DND-41 (cell line): ENCODE measurements around the gene GALP.

ENCODE experiments used
- ATAC-seq: fragments of 200-7000 bp; cut with Tn5 transposase; 3 replicates; pipeline ENCODE4 v1.9.1; 2021; ENCODE audit warnings: low read depth; ENCODE audit not compliant: insufficient read depth
- DNase-seq: peaks from one replicate; pipeline ENCODE4 v3.0.0-alpha.2; 2020
- H2AFZ ChIP-seq: 2 replicates; pipeline ENCODE4 v1.6.0; 2012; ENCODE audit warnings: low read depth, low read length
- H3K27ac ChIP-seq: 2 replicates; pipeline ENCODE4 v1.5.1; 2012; ENCODE audit warnings: low read length, inconsistent platforms
- H3K27me3 ChIP-seq: fragments of 200-600 bp; sonication (generic); 2 replicates; pipeline ENCODE4 v1.6.0; 2012; ENCODE audit warnings: low read length, mild to moderate bottlenecking, inconsistent platforms; ENCODE audit not compliant: insufficient read depth, poor library complexity
- H3K36me3 ChIP-seq: 2 replicates; pipeline ENCODE4 v1.5.1; 2012; ENCODE audit warnings: low read length, inconsistent platforms; ENCODE audit not compliant: insufficient read depth
- H3K4me1 ChIP-seq: 2 replicates; pipeline ENCODE4 v1.5.1; 2012; ENCODE audit warnings: mild to moderate bottlenecking, low read length; ENCODE audit not compliant: insufficient read depth
- H3K4me2 ChIP-seq: 2 replicates; pipeline ENCODE4 v1.6.0; 2012; ENCODE audit warnings: mild to moderate bottlenecking, moderate library complexity, low read length, inconsistent platforms; ENCODE audit not compliant: insufficient read depth
- H3K4me3 ChIP-seq, 2 experiments: fragments of 200-600 bp in 1 of 2; shearing (Covaris generic) in 1 of 2; 2 replicates each; pipeline ENCODE4 v1.5.1; 2012 to 2016; ENCODE audit warnings: inconsistent platforms in 2 of 2, low read length in 2 of 2, mild to moderate bottlenecking in 2 of 2, low read depth in 1 of 2, moderate library complexity in 1 of 2
- H3K79me2 ChIP-seq: 2 replicates; pipeline ENCODE4 v1.6.0; 2012; ENCODE audit warnings: low read length, inconsistent platforms; ENCODE audit not compliant: insufficient read depth
- H3K9ac ChIP-seq: 2 replicates; pipeline ENCODE4 v1.6.0; 2012; ENCODE audit warnings: low read depth, mild to moderate bottlenecking, inconsistent platforms, low read length, moderate library complexity
- H3K9me3 ChIP-seq: 2 replicates; pipeline ENCODE4 v1.5.1; 2012; ENCODE audit warnings: low read length, moderate library complexity, mild to moderate bottlenecking, inconsistent platforms; ENCODE audit not compliant: insufficient read depth, severe bottlenecking
- H4K20me1 ChIP-seq: 2 replicates; pipeline ENCODE4 v1.6.0; 2012; ENCODE audit warnings: low read length; ENCODE audit not compliant: insufficient read depth
- EZH2 ChIP-seq: IDR thresholded peaks from 3 replicates; pipeline ENCODE4 v1.6.1; 2012; ENCODE audit warnings: borderline replicate concordance, low read depth, mild to moderate bottlenecking, moderate library complexity, low read length, inconsistent platforms; ENCODE audit not compliant: severe bottlenecking
- TF ChIP-seq, protein P1 (sequence below): IDR thresholded peaks from 2 replicates; pipeline ENCODE4 v1.5.1; 2012; ENCODE audit warnings: borderline replicate concordance, low read length, moderate library complexity, mild to moderate bottlenecking; ENCODE audit not compliant: poor library complexity, severe bottlenecking; ENCODE audit errors: extremely low read depth

GALP gene

DNA sequence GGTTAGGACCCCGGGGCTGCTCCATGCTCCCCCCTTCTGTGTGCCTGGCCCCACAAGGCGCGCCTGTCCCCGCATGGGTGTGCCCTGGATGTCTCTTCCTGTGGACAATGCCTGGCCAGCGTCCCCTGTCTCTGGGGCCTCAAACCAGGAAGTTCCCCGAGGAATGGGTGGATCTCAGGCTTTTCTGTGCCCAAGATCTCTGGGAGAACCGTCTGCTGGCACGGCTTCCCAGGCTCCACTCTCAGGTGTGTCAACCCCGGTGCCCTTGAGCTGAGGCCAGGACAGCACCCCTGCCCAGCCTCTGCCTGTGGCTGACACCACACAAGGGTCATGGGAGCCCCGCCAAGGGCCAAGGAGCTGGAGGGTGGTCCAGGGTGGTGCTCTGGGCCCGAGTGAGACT lies 19.0 kb upstream of the GALP start:
- H4K20me1 ChIP-seq, result peaks cover 23% of the 10 kb centered on the region
- H3K4me1 ChIP-seq, result peaks cover 9% of the 10 kb centered on the region
- no peaks in the 10 kb centered on the region for H3K9me3 ChIP-seq
- ATAC-seq, result no peak
- DNase-seq, result no peak
- H3K9ac ChIP-seq, result no peak overlapping the region
- no peak overlapping the region for H2AFZ ChIP-seq
- H3K4me3 ChIP-seq, result no peak overlapping the region
- H3K4me2 ChIP-seq, result no peak overlapping the region
- TF ChIP-seq EZH2, result no peak
- TF ChIP-seq, protein P1, sequence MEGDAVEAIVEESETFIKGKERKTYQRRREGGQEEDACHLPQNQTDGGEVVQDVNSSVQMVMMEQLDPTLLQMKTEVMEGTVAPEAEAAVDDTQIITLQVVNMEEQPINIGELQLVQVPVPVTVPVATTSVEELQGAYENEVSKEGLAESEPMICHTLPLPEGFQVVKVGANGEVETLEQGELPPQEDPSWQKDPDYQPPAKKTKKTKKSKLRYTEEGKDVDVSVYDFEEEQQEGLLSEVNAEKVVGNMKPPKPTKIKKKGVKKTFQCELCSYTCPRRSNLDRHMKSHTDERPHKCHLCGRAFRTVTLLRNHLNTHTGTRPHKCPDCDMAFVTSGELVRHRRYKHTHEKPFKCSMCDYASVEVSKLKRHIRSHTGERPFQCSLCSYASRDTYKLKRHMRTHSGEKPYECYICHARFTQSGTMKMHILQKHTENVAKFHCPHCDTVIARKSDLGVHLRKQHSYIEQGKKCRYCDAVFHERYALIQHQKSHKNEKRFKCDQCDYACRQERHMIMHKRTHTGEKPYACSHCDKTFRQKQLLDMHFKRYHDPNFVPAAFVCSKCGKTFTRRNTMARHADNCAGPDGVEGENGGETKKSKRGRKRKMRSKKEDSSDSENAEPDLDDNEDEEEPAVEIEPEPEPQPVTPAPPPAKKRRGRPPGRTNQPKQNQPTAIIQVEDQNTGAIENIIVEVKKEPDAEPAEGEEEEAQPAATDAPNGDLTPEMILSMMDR, result no peak
- peaks cover 78% of the 10 kb centered on the region for H3K36me3 ChIP-seq
- no peak overlapping the region for H3K27ac ChIP-seq
- no peaks in the 10 kb centered on the region for H3K27me3 ChIP-seq
- H3K79me2 ChIP-seq, result peaks cover 12% of the 10 kb centered on the region; the same call in 1 of the 2 replicates

DNA sequence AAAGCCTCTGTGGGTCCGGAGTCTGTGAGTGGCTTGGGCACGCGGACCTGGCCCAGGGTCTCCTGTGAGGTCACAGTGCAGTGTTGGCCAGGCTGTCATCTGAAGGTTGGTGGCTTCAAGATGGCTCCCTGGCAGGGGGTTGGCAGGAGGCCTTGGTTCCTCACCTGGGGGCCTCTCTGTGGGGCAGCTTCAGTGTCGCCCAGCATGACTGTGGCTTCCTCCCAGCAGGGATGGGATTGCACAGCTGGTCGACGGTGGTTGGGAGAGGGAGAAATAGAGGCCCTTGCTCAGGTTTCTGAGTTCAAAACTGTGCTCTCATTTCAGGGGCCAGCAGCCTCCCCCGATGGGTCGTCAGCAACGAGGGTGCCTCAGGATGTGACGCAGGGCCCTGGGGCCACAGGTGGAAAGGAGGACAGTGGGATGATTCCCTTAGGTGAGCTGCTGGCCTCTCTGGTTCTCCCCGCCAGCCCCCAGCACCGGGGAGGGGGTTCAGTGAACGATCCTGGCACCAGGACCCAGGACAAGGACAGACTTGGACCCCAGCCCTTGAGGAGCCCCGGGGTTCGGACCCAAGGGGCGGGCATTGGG lies 17.5 kb upstream of the GALP start:
- H3K36me3 ChIP-seq, result peaks cover 79% of the 10 kb centered on the region
- no peaks in the 10 kb centered on the region for H3K27me3 ChIP-seq
- DNase-seq (no peak), ATAC-seq (no peak)
- H3K9ac ChIP-seq, result no peak overlapping the region
- TF ChIP-seq, protein P1, result no peak
- no peak for TF ChIP-seq EZH2
- no peak overlapping the region for H3K4me3 ChIP-seq
- peaks cover under 1% of the 10 kb centered on the region; the same call in 1 of the 2 replicates for H3K79me2 ChIP-seq
- no peak overlapping the region for H2AFZ ChIP-seq
- peaks cover 14% of the 10 kb centered on the region; the same call in 1 of the 2 replicates for H4K20me1 ChIP-seq
- H3K9me3 ChIP-seq, result peaks cover under 1% of the 10 kb centered on the region
- peaks cover 24% of the 10 kb centered on the region for H3K4me1 ChIP-seq
- H3K27ac ChIP-seq, result no peak overlapping the region
- H3K4me2 ChIP-seq, result no peak overlapping the region

DNA sequence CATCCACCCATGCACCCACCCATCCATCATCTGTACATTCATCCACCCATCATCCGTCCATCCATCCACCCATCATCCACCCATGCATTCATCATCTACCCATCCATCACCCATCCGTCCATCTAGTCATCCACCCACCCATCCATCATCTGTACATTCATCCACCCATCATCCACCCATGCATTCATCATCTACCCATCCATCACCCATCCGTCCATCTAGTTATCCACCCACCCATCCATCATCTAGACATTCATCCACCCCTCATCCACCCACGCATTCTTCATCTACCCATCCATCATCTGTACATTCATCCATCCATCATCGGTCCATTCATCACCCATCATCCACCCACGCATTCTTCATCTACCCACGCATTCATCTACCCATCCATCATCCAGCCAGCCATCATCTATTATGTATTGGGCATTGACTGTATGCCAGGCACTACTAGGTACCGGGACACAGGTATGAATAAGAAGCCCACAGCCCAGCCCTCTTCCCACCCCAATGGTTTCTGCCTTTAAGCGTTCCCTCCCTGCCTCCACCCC lies 16.7 kb upstream of the GALP start:
- Histone ChIP-seq H3K79me2 (no peaks in the 10 kb centered on the region), H3K9me3 (peaks cover 2% of the 10 kb centered on the region), H2AFZ (no peak overlapping the region), H3K9ac (no peak overlapping the region), H3K36me3 (peaks cover 72% of the 10 kb centered on the region), H3K4me2 (no peak overlapping the region), H3K4me3 (no peak overlapping the region), H3K27me3 (no peaks in the 10 kb centered on the region), H4K20me1 (peaks cover 8% of the 10 kb centered on the region; the same call in 1 of the 2 replicates), H3K27ac (no peak overlapping the region), H3K4me1 (peaks cover 32% of the 10 kb centered on the region)
- TF ChIP-seq, protein P1, result no peak
- no peak for TF ChIP-seq EZH2
- DNase-seq (no peak), ATAC-seq (no peak)
